Tibial nerve (tissue), 3 donors: ENCODE results near the gene PUM1.

Experiments
- POLR2A ChIP-seq, 2 donors: fragments of 450-650 bp; IDR thresholded peaks; one replicate each; pipeline ENCODE4 v1.6.1; 2017; ENCODE audit warnings: antibody characterized with exemption in 2 of 2, mild to moderate bottlenecking in 2 of 2, moderate library complexity in 2 of 2
- TF ChIP-seq, protein P1 (sequence below), 5 experiments: fragments of 200-600 bp in 3 of 5; fragments of 450-650 bp in 2 of 5; sonication (generic) in 3 of 5; IDR thresholded peaks; one replicate each; pipeline ENCODE4 v1.5.1; 2016 to 2019; ENCODE audit warnings: antibody characterized with exemption in 5 of 5, mild to moderate bottlenecking in 3 of 5, moderate library complexity in 2 of 5

DNA sequence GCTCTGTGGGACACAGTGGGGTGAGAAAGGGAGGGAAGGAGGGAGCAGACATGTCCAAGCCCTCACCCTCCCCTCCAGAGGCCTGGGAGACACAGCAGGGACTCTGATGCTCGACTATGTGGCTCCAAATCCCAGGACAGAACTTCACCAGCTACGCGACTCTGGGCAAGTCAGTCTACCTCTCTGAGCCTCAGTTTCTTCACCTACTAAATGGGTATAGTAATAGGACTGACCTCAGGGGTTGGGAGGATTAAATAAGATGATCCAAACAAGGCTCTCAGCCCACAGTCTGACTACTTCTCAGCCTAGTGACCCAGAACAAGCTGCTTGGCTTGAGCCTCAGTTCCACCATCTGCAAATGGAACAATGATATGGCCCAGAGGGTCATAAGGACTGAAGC is 176.5 kb downstream of the PUM1 start:
- TF ChIP-seq, protein P1, sequence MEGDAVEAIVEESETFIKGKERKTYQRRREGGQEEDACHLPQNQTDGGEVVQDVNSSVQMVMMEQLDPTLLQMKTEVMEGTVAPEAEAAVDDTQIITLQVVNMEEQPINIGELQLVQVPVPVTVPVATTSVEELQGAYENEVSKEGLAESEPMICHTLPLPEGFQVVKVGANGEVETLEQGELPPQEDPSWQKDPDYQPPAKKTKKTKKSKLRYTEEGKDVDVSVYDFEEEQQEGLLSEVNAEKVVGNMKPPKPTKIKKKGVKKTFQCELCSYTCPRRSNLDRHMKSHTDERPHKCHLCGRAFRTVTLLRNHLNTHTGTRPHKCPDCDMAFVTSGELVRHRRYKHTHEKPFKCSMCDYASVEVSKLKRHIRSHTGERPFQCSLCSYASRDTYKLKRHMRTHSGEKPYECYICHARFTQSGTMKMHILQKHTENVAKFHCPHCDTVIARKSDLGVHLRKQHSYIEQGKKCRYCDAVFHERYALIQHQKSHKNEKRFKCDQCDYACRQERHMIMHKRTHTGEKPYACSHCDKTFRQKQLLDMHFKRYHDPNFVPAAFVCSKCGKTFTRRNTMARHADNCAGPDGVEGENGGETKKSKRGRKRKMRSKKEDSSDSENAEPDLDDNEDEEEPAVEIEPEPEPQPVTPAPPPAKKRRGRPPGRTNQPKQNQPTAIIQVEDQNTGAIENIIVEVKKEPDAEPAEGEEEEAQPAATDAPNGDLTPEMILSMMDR (IDR thresholded peaks at IDR 0.05): no peak
- TF ChIP-seq POLR2A (IDR thresholded peaks at IDR 0.05): no peak
